Fibroblast of mammary gland (primary cell): Measurements from ENCODE around the gene EXOC4.
"Not testable (repeated sequence)": the region's sequence is repeated elsewhere in the genome, so short reads cannot be mapped to it uniquely, and the experiment has no call there.

ENCODE experiments used
- DNase-seq: peaks from one replicate; pipeline ENCODE4 v3.0.0-alpha.2; 2010; ENCODE audit warnings: low read depth
- H3K4me3 ChIP-seq: 2 replicates; pipeline ENCODE4 v1.5.1; 2011; ENCODE audit warnings: low read depth, mild to moderate bottlenecking, low read length, moderate library complexity; ENCODE audit not compliant: control insufficient read depth
- TF ChIP-seq, protein P1 (sequence below): conservative IDR thresholded peaks from 2 replicates; pipeline ENCODE4 v1.5.1; 2011; ENCODE audit warnings: low read depth, low read length, inconsistent platforms; ENCODE audit not compliant: control insufficient read depth, insufficient read depth

Gene EXOC4

DNA sequence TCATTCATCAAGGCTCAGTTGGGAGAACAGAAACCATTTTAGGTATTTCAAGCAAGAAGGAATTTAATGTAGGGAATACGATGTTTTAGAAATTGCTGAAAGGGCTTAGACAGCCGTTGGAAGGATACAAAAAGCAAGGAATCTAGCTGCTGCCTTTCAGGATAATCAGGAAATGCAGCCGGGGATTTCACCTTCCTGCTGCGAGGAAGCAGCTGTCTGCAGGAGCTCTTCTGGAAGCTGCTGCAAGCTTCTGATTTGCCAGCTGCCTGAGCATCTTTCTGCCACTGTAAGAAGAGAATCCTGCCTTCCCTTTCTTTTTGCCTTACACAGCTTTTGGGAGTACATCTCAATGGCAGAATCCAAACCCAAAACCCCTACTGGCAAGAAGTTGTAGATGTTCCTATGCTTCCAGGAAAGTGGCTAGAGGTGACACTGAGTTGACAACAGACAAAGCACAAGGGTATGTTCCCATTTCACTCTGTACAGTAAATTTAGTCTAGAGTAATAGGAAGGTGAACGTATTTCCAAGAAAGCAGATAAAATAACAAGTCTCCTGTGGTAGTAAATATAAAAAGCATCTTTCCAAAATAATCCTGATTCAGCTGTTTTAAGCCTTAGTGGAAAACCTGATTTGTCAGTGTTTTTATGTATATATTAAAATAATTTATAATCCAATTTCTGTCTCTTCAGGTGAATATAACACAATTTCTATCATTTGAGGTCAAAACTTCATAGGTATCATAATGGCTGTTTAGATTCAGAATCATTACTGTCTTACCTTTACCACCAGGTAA lies 725.8 kb downstream of the EXOC4 start:
- no peak overlapping the region for H3K4me3 ChIP-seq
- no peak for DNase-seq
- TF ChIP-seq, protein P1, sequence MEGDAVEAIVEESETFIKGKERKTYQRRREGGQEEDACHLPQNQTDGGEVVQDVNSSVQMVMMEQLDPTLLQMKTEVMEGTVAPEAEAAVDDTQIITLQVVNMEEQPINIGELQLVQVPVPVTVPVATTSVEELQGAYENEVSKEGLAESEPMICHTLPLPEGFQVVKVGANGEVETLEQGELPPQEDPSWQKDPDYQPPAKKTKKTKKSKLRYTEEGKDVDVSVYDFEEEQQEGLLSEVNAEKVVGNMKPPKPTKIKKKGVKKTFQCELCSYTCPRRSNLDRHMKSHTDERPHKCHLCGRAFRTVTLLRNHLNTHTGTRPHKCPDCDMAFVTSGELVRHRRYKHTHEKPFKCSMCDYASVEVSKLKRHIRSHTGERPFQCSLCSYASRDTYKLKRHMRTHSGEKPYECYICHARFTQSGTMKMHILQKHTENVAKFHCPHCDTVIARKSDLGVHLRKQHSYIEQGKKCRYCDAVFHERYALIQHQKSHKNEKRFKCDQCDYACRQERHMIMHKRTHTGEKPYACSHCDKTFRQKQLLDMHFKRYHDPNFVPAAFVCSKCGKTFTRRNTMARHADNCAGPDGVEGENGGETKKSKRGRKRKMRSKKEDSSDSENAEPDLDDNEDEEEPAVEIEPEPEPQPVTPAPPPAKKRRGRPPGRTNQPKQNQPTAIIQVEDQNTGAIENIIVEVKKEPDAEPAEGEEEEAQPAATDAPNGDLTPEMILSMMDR, result no peak

DNA sequence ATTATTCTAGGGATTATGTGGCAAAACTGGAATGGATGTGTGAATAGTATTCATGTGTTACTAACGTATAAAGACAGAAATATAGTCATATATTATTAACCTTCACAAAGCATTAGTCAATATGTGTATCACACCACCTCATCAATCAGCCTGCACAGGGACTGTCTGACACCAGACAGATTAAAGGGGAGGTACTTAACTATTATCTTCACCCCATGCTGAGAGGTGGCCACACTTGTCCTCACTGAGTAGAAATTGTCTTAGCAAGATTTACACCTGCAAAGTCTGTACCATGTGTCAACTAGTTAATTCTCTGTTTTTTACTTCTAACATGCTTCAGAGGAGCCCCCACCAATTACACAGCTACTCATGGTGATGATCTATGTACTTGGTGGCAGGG lies 727.9 kb downstream of the EXOC4 start:
- no peak for DNase-seq
- TF ChIP-seq, protein P1, result no peak
- H3K4me3 ChIP-seq, result no peak overlapping the region

GRCh38 chr7:133983685-133984419 lies 731.0 kb downstream of the EXOC4 start:
- TF ChIP-seq, protein P1, result no peak
- H3K4me3 ChIP-seq, result no peak overlapping the region
- peak; percentile 1 for DNase-seq

- H3K4me3 ChIP-seq, result no peak overlapping the region
- DNase-seq, result no peak
- TF ChIP-seq, protein P1, result no peak
Observed at GRCh38 chr7:133985300-133985699, 732.4 kb downstream of the EXOC4 start.

GRCh38 chr7:133987582-133987981 lies 734.7 kb downstream of the EXOC4 start:
- no peak for DNase-seq
- H3K4me3 ChIP-seq, result no peak overlapping the region
- TF ChIP-seq, protein P1, result no peak

- DNase-seq, result no peak
- TF ChIP-seq, protein P1, result no peak
- H3K4me3 ChIP-seq, result no peak overlapping the region
Observed at GRCh38 chr7:133993547-133993946, 740.7 kb downstream of the EXOC4 start.

DNA sequence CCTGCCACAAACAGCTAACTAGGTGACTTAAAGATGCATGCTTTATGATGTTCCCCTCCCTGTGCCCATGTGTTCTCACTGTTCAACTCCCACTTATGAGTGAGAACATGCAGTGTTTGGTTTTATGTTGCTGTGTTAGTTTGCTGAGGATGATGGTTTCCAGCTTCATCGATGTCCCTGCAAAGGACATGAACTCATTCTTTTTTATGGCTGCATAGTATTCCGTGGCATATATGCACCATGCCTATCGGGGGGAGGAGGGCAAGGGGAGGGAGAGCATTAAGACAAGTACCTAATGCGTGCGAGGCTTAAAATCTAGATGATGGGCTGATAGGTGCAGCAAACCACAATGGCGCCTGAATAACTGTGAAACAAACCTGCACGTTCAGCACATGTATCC lies 741.2 kb downstream of the EXOC4 start:
- not testable (repeated sequence) for DNase-seq, H3K4me3 ChIP-seq
